ENCODE data around the gene SLC16A10.
"Not testable (repeated sequence)": the region's sequence is repeated elsewhere in the genome, so short reads cannot be mapped to it uniquely, and the experiment has no call there.

SLC16A10 gene

DNA sequence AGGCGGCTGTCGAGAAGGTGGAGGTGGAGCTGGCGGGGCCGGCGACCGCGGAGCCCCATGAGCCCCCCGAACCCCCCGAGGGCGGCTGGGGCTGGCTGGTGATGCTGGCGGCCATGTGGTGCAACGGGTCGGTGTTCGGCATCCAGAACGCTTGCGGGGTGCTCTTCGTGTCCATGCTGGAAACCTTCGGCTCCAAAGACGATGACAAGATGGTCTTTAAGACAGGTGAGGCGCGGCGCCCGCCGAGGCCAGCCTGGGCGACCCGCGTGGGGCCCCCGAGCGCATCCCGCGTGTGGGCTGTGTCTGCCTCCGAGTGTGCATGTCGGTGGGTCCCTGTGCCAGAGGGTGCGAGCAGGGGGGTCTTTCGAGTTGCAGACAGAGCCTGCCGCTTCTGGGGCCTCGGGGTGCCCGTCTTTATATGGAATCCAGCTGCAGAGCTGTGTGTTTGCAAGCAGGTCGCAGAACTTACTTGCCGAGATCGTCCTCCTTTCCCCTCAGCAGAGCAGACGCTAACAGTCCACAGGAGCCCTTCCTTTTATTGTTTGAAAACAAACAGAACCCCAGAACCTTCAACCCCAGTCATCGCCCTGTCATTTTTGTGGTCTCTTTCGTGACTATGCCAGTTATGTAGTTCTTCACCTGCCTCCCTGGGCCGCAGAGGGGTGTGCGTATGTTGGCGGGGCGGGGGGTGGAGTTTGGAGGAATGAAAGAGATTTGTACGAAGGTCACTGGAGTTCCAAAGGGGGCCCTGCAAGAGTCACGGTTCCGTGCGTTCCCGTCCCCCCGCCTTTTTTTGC, 766 bp downstream of the SLC16A10 start:
- DNase-seq: no peak

DNA sequence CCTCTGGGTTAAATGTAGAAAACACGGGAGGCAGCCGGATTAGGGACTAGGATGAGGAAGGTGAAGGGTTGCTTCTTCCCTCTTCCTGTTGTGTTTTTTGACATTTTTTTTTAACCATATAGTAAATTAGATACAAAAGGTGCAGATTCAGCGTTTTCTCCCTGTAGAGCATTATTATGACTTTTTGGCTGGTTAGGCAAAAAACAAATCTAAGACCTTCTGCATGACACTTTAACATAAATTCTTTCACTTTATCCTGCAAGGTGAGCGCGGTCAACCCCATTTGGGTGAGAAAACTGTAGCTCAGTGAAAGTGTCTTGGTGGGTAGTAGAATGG, 1.3 kb downstream of the SLC16A10 start:
- no peak for DNase-seq

- DNase-seq: no peak
Observed at GRCh38 chr6:111090766-111091165, 3.5 kb downstream of the SLC16A10 start.

DNA sequence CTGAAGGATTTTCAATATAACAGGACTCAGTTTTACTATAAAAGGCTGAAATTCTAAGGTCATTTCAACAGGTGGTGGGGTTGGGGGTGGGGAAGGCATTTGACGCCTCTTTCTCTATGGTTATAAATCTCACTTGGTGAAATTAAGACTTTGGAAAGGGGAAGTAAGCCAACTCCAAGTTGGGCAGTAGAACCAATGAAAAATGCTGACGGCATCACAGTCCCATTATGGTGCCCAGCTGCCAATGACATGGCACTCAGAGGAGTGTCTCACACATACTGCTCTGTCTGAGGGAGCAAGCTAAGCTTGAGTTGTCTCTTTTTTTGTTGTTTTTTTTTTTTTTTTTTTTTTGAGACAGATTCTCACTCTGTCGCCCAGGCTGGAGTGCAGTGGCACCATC, 4.7 kb downstream of the SLC16A10 start:
- DNase-seq: no peak

DNA sequence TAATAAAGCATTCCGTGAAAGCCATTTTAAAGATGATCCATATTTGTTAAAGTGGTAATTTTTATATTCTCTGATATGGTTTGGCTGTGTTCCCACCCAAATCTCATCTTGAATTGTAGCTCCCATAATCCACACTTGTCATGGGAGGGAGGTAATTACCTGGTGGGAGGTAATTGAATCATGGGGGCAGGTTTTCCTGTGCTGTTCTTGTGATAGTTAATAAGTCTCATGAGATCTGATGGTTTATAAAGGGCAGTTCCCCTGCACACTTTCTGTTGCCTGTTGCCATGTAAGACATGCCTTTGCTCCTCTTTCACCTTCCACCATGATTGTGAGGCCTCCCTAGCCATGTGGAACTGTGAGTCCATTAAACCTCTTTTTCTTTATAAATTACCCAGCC, 8.2 kb downstream of the SLC16A10 start:
- not testable (repeated sequence) for DNase-seq

GRCh38 chr6:111096246-111096645, 8.9 kb downstream of the SLC16A10 start:
- no peak for DNase-seq

DNA sequence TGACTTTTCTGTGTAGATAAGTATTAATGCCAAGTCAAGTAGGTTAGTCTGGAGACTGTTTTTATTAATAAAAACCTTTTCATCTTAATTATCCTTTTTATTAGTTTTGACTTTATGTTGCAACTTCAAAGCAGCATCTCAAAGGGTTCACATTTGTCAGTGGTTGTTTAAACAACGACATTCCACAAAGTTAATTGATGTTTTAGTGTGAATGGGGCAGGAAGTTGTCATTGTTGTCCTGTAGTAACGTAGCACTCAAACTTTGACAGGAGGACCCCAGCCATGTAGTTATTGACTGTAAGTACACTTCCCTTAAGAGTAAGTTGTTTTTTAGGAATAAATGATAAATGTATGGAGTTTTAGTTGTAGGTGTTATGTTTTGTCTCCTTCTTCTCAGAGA, 11.3 kb downstream of the SLC16A10 start:
- DNase-seq: no peak

DNA sequence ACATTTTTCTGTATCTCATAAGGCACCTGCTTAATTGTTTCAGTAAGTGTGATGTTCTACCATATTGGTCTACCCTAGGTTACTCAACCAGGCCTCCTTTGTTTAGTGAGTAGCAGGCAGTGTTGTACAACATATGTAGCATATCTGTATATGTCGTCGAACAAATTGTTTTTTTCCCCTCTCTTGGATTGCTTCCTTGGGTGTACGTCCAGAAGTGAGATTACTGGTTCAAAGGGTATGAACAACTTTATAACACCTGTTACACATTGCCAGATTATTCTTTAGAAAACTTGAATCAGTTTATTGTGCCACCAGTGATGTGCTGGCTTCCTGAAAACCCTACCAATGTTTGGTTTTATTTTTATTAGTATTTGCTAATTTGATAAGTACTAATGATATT, 14.7 kb downstream of the SLC16A10 start:
- no peak for DNase-seq

DNA sequence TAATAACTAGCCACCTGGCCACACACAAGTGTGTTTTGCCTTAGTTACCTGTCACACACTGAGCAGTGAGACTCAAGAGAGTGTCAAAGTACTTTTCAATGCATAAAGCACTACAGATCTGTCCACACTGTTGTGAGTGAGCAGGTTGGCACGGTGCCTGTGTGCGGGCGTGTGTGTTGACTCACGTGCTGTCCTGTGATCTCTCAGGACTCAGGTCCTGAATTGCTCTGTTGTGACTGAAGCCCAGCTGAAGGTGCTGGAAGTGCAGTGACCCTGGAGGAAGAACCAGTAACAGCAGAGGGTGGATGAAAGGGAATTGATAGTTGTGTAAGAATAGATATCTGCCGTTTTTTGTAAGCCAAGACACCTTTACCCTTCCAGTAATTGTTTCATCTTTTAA, 18.3 kb downstream of the SLC16A10 start:
- no peak for DNase-seq

DNA sequence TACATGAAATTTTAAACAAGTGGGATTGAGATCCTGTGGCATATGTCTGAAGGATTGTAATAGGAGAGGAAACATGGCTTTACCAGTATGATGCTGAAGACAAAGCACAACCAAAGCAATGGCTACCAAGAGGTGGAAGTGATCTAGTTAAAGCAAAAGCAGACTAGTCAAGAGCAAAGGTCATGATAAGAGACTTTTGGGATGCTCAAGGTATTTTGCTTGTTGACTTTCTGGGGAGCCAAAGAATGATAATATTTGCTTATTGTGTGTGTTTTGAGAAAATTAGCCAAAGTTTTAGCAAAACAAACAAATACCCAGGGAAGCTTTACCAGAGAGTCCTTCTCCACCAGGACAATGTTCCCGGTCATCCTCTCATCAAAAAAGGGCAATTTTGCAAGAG, 20.3 kb downstream of the SLC16A10 start:
- no peak for DNase-seq

GRCh38 chr6:111110036-111110435, 22.7 kb downstream of the SLC16A10 start:
- DNase-seq: no peak

- DNase-seq: peak; percentile 6
Observed at GRCh38 chr6:111113336-111114086, 26.2 kb downstream of the SLC16A10 start.

DNA sequence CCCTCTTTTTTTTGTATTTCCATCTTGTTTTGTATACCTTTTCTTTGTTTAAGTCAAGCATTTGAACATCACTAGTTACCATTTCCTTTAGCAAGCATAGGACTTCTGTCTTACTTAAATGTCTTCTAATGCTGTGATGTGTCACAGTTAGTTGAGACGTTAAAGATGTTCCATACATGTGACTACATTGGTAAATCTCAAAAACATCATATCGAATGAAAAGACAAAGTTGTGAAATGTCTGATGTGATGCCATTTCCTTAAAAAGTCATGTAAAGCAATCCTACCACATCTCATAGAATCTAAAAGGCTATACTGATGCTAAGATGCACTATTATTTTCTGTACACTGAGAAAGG, 26.8 kb downstream of the SLC16A10 start:
- DNase-seq: no peak

- no peak for DNase-seq
Observed at GRCh38 chr6:111114482-111114881, 27.2 kb downstream of the SLC16A10 start.

DNA sequence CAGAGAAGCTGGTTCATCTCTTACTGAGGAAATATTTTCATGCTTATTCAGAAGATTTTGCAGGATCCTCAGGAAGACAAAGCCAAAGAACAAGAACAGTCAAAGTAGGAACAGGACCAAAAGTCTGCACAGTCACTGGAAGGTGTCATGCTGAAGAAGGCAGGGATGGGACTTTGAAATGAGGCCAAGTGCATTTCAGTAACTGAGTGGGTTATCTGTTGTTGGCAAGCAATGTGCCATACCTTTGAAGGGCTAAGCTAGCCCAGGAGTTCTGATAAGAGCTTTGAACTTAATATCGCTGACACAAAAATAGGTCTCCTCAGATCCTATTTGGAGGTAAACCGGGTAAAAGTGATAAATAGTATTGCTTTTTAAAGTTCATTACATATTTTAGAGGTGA, 31.5 kb downstream of the SLC16A10 start:
- no peak for DNase-seq

- no peak for DNase-seq
Observed at GRCh38 chr6:111119571-111120329, 32.4 kb downstream of the SLC16A10 start.

DNA sequence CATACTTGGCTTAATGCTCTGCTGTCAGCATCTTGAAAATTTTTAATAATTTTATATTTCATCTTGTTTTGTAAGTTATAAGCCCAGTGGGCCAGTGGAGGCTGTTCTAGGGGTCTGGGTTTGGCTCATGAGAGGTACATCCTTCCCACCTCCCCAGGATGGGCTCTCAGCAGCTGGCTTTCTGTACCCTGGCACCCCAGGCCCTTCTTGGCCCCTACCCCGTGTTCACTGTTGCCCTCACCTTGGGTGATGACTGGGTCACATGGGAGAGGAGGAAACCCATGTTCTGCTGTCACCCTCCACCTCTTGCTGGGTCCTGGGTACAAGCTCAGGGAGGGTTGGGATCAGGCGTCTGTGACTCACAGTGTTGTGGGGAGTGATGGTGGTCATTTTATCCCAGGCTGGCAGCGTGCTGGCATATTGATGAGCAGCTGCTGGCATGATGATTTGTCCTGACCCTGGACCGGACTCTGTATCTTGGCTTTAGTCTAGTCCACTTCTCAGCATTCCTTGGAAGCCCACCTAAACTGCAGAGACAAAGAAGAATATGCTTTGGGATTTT, 34.6 kb downstream of the SLC16A10 start:
- no peak for DNase-seq

DNA sequence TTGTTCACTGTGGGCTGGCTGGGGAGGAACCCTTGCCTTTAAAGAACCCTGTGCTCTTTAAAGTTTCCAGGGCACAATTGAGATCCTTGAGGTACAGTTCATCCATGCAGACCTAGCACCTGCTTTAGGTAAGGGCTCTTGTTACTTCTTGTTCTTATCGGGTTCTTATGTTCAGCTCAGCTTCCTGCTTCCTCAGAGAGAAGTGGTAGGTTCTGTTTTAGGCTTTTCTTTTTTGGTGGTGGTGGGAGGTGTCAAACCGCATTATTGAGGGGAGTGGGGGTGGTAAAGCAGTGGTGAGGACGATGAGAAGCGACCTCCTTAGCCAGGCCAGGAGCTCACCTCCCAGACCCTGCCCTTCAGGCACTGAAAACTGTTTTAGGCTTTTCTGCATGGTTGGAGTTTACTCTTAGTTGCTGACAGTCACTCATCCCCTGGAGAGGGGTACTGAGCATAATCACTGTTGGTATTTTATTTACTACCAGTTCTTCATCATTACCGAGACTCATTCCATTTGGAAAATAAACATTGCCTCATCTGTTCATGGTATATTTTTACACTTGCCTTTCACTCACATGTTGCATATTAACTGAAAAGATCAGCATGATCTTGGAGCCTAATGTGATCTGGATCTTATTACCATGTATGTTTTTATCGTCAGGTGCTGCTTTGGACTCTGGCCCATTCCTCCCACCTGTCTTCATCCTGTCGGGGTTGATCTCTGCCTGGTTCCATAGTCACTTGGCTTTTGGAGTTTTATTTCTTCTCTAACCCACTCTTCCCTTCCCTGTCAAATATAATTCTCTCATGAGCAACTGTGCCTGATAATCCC, 35.4 kb downstream of the SLC16A10 start:
- no peak for DNase-seq

GRCh38 chr6:111124406-111124805, 37.1 kb downstream of the SLC16A10 start:
- no peak for DNase-seq

- DNase-seq: peak; percentile 1
Observed at GRCh38 chr6:111129013-111129412, 41.7 kb downstream of the SLC16A10 start.

DNA sequence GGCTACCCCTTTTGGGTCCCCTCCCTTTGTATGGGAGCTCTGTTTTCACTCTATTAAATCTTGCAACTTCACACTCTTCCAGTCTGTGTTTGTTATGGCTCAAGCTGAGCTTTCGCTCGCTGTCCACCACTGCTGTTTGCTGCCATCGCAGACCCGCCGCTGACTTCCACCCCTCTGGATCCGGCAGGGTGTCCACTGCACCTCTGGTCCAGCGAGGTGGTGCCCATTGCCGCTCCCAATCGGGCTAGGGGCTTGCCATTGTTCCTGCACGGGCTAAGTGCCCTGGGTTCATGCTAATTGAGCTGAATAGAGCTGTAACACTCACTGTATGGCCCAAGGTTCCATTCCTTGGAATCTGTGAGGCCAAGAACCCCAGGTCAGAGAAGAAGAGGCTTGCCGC, 43.7 kb downstream of the SLC16A10 start:
- not testable (repeated sequence) for DNase-seq

DNA sequence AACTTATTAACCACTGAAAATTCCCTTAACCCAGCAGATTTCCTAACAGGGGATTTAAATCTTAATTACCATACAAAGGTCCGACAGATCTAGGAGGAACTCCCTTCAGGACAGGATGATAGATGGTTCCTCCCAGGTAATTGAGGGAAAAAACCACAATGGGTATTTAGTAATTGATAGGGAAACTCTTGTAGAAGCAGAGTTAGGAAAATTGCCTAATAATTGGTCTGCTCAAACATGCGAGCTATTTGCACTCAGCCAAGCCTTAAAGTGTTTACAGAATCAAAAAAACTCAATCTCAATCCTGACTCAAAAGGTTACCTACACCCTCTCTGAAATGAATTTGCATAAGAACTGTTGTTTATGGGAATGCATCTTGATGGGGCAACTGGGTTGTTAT, 45.4 kb downstream of the SLC16A10 start:
- DNase-seq: not testable (repeated sequence)

Measured in NCI-H1694 treated with DMSO at 0.1 percent for 48 hours (cell line).